Measurements from ENCODE around the gene C6orf52. TPM values are rescaled to one million over a fixed set of nuclear protein-coding genes. Genes with fewer than 3 reads are reported as not detected.

The C6orf52 gene
- total RNA-seq, 1 donor from 2014 or later = 0.45 TPM

DNA sequence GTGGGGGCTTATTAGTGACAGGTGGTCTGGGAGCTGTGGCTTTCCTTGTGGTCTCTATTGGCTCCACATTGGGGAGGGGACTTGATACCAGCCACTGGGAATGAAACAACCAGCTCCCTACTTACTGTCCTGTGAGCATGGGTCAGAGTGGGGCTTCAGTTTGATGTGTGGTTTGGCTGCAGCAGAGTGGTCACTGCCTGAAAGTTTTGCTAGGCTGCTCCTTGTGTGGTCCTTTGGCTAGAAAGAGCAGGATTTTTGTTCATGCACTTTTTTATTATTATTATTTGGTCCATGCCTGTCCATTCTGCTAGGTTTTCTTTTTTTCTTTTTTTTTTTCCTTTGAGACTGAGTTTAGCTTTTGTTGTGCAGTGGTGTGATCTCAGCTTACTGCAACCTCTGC lies 45.6 kb upstream of the C6orf52 start:
- no peak for DNase-seq (ENCODE audit: low spot score)
- Mint-ChIP-seq H3K4me1 (no peaks in the 10 kb centered on the region), H3K36me3 (peaks cover 5% of the 10 kb centered on the region), H3K4me3 (no peak overlapping the region), H3K27ac (no peak overlapping the region), H3K9me3 (no peaks in the 10 kb centered on the region), H3K27me3 (ENCODE audit: insufficient read depth, low read depth) (no peaks in the 10 kb centered on the region)
- no peaks in the 10 kb centered on the region for H3F3A ChIP-seq (ENCODE audit: low read depth)
- no peaks in the 10 kb centered on the region for H3K36me3 ChIP-seq
- no peaks in the 10 kb centered on the region for H3K27me3 ChIP-seq
- H3K4me3 ChIP-seq = no peak overlapping the region
- H3K79me2 ChIP-seq (ENCODE audit: low read depth) = no peaks in the 10 kb centered on the region
- H3K27ac ChIP-seq = no peak overlapping the region
- no peak for TF ChIP-seq EZH2 (IDR thresholded peaks at IDR 0.05)
- no peak for TF ChIP-seq CTCF (IDR thresholded peaks at IDR 0.05)
- TF ChIP-seq EZH2phosphoT487 (IDR thresholded peaks at IDR 0.05) = no peak
- H3K4me1 ChIP-seq = no peaks in the 10 kb centered on the region
- H2AFZ ChIP-seq (replicated peaks) = no peak overlapping the region
- no peaks in the 10 kb centered on the region for H4K20me1 ChIP-seq (ENCODE audit: low read depth)
- no peaks in the 10 kb centered on the region for H3K9me3 ChIP-seq (ENCODE audit: low read depth)
- no peak overlapping the region for H3K9ac ChIP-seq
- no peak overlapping the region for H3K4me2 ChIP-seq

GRCh38 chr6:10736731-10737130 lies 42.3 kb upstream of the C6orf52 start:
- H3K4me1 ChIP-seq = no peaks in the 10 kb centered on the region
- H2AFZ ChIP-seq (replicated peaks) = no peak overlapping the region
- no peak overlapping the region for H3K4me3 ChIP-seq
- Mint-ChIP-seq H3K36me3 (peaks cover 13% of the 10 kb centered on the region), H3K4me1 (no peaks in the 10 kb centered on the region), H3K4me3 (no peak overlapping the region), H3K27me3 (ENCODE audit: insufficient read depth, low read depth) (no peaks in the 10 kb centered on the region), H3K9me3 (no peaks in the 10 kb centered on the region), H3K27ac (no peak overlapping the region)
- no peak overlapping the region for H3K9ac ChIP-seq
- H3K36me3 ChIP-seq = no peaks in the 10 kb centered on the region
- H3K79me2 ChIP-seq (ENCODE audit: low read depth) = no peaks in the 10 kb centered on the region
- H3K27ac ChIP-seq = no peak overlapping the region
- H4K20me1 ChIP-seq (ENCODE audit: low read depth) = no peaks in the 10 kb centered on the region
- TF ChIP-seq EZH2phosphoT487 (IDR thresholded peaks at IDR 0.05) (no peak), CTCF (IDR thresholded peaks at IDR 0.05) (no peak), EZH2 (IDR thresholded peaks at IDR 0.05) (no peak)
- H3K9me3 ChIP-seq (ENCODE audit: low read depth) = no peaks in the 10 kb centered on the region
- H3F3A ChIP-seq (ENCODE audit: low read depth) = peaks cover 8% of the 10 kb centered on the region
- H3K4me2 ChIP-seq = no peak overlapping the region
- no peak for DNase-seq (ENCODE audit: low spot score)
- H3K27me3 ChIP-seq = no peaks in the 10 kb centered on the region

- TF ChIP-seq CTCF (IDR thresholded peaks at IDR 0.05) (no peak), EZH2phosphoT487 (IDR thresholded peaks at IDR 0.05) (no peak), EZH2 (IDR thresholded peaks at IDR 0.05) (no peak)
- H3K36me3 Mint-ChIP-seq = peaks cover 21% of the 10 kb centered on the region
- H4K20me1 ChIP-seq (ENCODE audit: low read depth) = no peaks in the 10 kb centered on the region
- DNase-seq (ENCODE audit: low spot score) = no peak
- H3K27ac ChIP-seq = peak overlapping the region; percentile 37
- no peaks in the 10 kb centered on the region for H3K36me3 ChIP-seq
- H3K9me3 Mint-ChIP-seq = no peaks in the 10 kb centered on the region
- no peaks in the 10 kb centered on the region for H3K4me1 Mint-ChIP-seq
- H3F3A ChIP-seq (ENCODE audit: low read depth) = peaks cover 8% of the 10 kb centered on the region
- no peaks in the 10 kb centered on the region for H3K4me1 ChIP-seq
- no peak overlapping the region for H3K4me3 Mint-ChIP-seq
- no peak overlapping the region for H3K4me3 ChIP-seq
- H3K27me3 ChIP-seq = no peaks in the 10 kb centered on the region
- no peak overlapping the region for H2AFZ ChIP-seq (replicated peaks)
- H3K79me2 ChIP-seq (ENCODE audit: low read depth) = no peaks in the 10 kb centered on the region
- H3K9ac ChIP-seq = no peak overlapping the region
- H3K27ac Mint-ChIP-seq = no peak overlapping the region
- H3K4me2 ChIP-seq = no peak overlapping the region
- H3K27me3 Mint-ChIP-seq (ENCODE audit: insufficient read depth, low read depth) = no peaks in the 10 kb centered on the region
- no peaks in the 10 kb centered on the region for H3K9me3 ChIP-seq (ENCODE audit: low read depth)
These were observed 39.4 kb upstream of the C6orf52 start for GRCh38 chr6:10733863-10734262.

Data from neural progenitor cell (in vitro differentiated cells).